ENCODE results near the gene CUL2. TPM values are rescaled to one million over a fixed set of nuclear protein-coding genes. Genes with fewer than 3 reads are reported as not detected.
"Not testable (repeated sequence)": the region's sequence is repeated elsewhere in the genome, so short reads cannot be mapped to it uniquely, and the experiment has no call there.

The CUL2 gene
- total RNA-seq, 1 experiment from 2014 or later = 68.0 TPM

DNA sequence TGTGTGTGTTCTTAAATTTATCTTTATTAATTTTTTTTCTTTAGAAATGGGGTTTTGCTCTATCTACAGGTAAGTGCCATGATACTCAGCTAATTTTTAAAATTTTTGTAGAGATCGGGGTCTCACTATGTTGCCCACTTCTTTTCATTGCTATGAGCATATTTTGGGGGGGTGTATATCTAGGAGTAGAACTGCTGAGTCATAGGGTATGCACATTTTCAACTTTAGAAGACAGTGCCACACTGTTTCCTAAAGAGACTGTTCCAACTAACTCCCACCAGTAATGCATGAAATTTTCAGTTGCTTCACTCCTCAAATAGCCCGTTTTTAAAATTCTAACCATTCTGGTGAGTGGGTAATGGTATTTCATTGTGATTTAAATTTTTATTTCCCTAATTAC, 108.3 kb downstream of the CUL2 start:
- no peak overlapping the region for H3K4me3 ChIP-seq (ENCODE audit: low read depth, low read length)
- CTCF ChIA-PET = interaction anchor here (1.3 kb wide), 1 partner anchor 14 kb away, joined by 3 read pairs; no protein-coding TSS in a partner anchor
- intact Hi-C loops (cut with micrococcal nuclease; ENCODE audit: unreplicated experiment) = no loop called here
- Mint-ChIP-seq H3K4me1 (ENCODE audit: low read depth, unreplicated experiment) (peaks cover 14% of the 10 kb centered on the region), H3K9me3 (ENCODE audit: unreplicated experiment) (peaks cover 13% of the 10 kb centered on the region), H3K36me3 (ENCODE audit: insufficient read depth, unreplicated experiment) (no peaks in the 10 kb centered on the region), H3K27me3 (ENCODE audit: insufficient read depth, unreplicated experiment) (no peaks in the 10 kb centered on the region), H3K27ac (ENCODE audit: unreplicated experiment) (no peak overlapping the region), H3K4me3 (ENCODE audit: unreplicated experiment) (no peak overlapping the region)
- H3K27me3 ChIP-seq (replicated peaks; ENCODE audit: control insufficient read depth, insufficient read depth, low read length) = no peaks in the 10 kb centered on the region
- BruUV-seq (replicated peaks) = no TSS peak
- DNase-seq = no peak
- H3K36me3 ChIP-seq (ENCODE audit: control insufficient read depth, insufficient read depth, low read length) = no peaks in the 10 kb centered on the region
- POLR2A ChIA-PET = no interaction called here
- no peak for TF ChIP-seq CTCF (IDR thresholded peaks at IDR 0.05; ENCODE audit: insufficient read depth in 1 of 2, low read depth in 1 of 2, low read length in 1 of 2, severe bottlenecking in 1 of 2, unreplicated experiment in 1 of 2)
- peaks cover 14% of the 10 kb centered on the region for H3K9me3 ChIP-seq
- H3K4me1 ChIP-seq = no peaks in the 10 kb centered on the region; the same call in 1 of the 2 replicates

- Histone ChIP-seq H3K36me3 (ENCODE audit: control insufficient read depth, insufficient read depth, low read length) (no peaks in the 10 kb centered on the region), H3K4me1 (no peaks in the 10 kb centered on the region; the same call in 1 of the 2 replicates), H3K4me3 (ENCODE audit: low read depth, low read length) (no peak overlapping the region), H3K27me3 (replicated peaks; ENCODE audit: control insufficient read depth, insufficient read depth, low read length) (no peaks in the 10 kb centered on the region), H3K9me3 (peaks cover 17% of the 10 kb centered on the region)
- Mint-ChIP-seq H3K27ac (ENCODE audit: unreplicated experiment) (no peak overlapping the region), H3K27me3 (ENCODE audit: insufficient read depth, unreplicated experiment) (no peaks in the 10 kb centered on the region), H3K36me3 (ENCODE audit: insufficient read depth, unreplicated experiment) (no peaks in the 10 kb centered on the region), H3K4me1 (ENCODE audit: low read depth, unreplicated experiment) (peaks cover 14% of the 10 kb centered on the region), H3K9me3 (ENCODE audit: unreplicated experiment) (peaks cover 14% of the 10 kb centered on the region), H3K4me3 (ENCODE audit: unreplicated experiment) (no peak overlapping the region)
- no peak for TF ChIP-seq CTCF (IDR thresholded peaks at IDR 0.05; ENCODE audit: insufficient read depth in 1 of 2, low read depth in 1 of 2, low read length in 1 of 2, severe bottlenecking in 1 of 2, unreplicated experiment in 1 of 2)
- ChIA-PET POLR2A (no interaction called here), CTCF (interaction anchor here (0.6 to 0.8 kb wide), 2 partner anchors 14 to 164 kb away, joined by 3 read pairs; no protein-coding TSS in a partner anchor)
- no peak for DNase-seq
- intact Hi-C loops (cut with micrococcal nuclease; ENCODE audit: unreplicated experiment) = no loop called here
- no TSS peak for BruUV-seq (replicated peaks)
Measured at GRCh38 chr10:34979938-34980337, 110.2 kb downstream of the CUL2 start.

DNA sequence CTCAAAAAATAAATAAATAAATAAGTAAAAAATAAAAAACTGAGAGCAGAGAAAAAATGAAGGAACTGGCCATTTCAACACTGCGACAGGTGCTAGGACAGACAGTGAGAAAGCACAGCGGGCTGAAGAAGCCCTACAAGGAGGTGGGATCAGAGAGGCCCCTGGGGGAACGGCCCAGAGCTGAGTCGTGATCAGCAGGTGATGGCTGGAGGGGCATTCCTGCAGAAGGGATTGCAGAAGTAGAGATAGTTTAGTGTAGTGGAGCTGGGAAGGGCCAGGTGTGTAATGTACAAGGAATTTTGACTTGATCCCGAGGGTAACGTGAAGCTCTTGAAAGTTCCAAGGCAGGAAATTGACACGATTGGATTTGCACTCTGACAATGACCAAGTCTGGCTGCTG, 112.1 kb downstream of the CUL2 start:
- Histone ChIP-seq H3K27me3 (replicated peaks; ENCODE audit: control insufficient read depth, insufficient read depth, low read length) (no peaks in the 10 kb centered on the region), H3K36me3 (ENCODE audit: control insufficient read depth, insufficient read depth, low read length) (no peaks in the 10 kb centered on the region), H3K9me3 (peaks cover 15% of the 10 kb centered on the region), H3K4me3 (ENCODE audit: low read depth, low read length) (no peak overlapping the region), H3K4me1 (no peaks in the 10 kb centered on the region; the same call in 1 of the 2 replicates)
- intact Hi-C loops (cut with micrococcal nuclease; ENCODE audit: unreplicated experiment) = no loop called here
- peak; percentile 40 to 68 for DNase-seq
- H3K9me3 Mint-ChIP-seq (ENCODE audit: unreplicated experiment) = peaks cover 15% of the 10 kb centered on the region
- no peak overlapping the region for H3K4me3 Mint-ChIP-seq (ENCODE audit: unreplicated experiment)
- no peaks in the 10 kb centered on the region for H3K36me3 Mint-ChIP-seq (ENCODE audit: insufficient read depth, unreplicated experiment)
- peaks cover 14% of the 10 kb centered on the region for H3K4me1 Mint-ChIP-seq (ENCODE audit: low read depth, unreplicated experiment)
- ChIA-PET POLR2A (no interaction called here), CTCF (interaction anchor here (1.0 kb wide), 1 partner anchor 16 kb away, joined by 3 read pairs; no protein-coding TSS in a partner anchor)
- no TSS peak for BruUV-seq (replicated peaks)
- peak overlapping the region; percentile 9 for H3K27ac Mint-ChIP-seq (ENCODE audit: unreplicated experiment)
- no peak for TF ChIP-seq CTCF (IDR thresholded peaks at IDR 0.05; ENCODE audit: insufficient read depth in 1 of 2, low read depth in 1 of 2, low read length in 1 of 2, severe bottlenecking in 1 of 2, unreplicated experiment in 1 of 2)
- H3K27me3 Mint-ChIP-seq (ENCODE audit: insufficient read depth, unreplicated experiment) = no peaks in the 10 kb centered on the region

- intact Hi-C loops (cut with micrococcal nuclease; ENCODE audit: unreplicated experiment); H3K4me1 ChIP-seq; CTCF ChIA-PET; H3K36me3 Mint-ChIP-seq (ENCODE audit: insufficient read depth, unreplicated experiment); H3K4me3 ChIP-seq (ENCODE audit: low read depth, low read length); POLR2A ChIA-PET; H3K27me3 Mint-ChIP-seq (ENCODE audit: insufficient read depth, unreplicated experiment); BruUV-seq (replicated peaks); H3K36me3 ChIP-seq (ENCODE audit: control insufficient read depth, insufficient read depth, low read length); H3K27ac Mint-ChIP-seq (ENCODE audit: unreplicated experiment); H3K27me3 ChIP-seq (replicated peaks; ENCODE audit: control insufficient read depth, insufficient read depth, low read length); DNase-seq; H3K4me3 Mint-ChIP-seq (ENCODE audit: unreplicated experiment): not testable (repeated sequence)
- Mint-ChIP-seq H3K4me1 (ENCODE audit: low read depth, unreplicated experiment) (peaks cover 13% of the 10 kb centered on the region), H3K9me3 (ENCODE audit: unreplicated experiment) (peaks cover 15% of the 10 kb centered on the region)
- H3K9me3 ChIP-seq = peaks cover 15% of the 10 kb centered on the region
Measured at GRCh38 chr10:34976380-34976910, 113.7 kb downstream of the CUL2 start.

GRCh38 chr10:34974364-34975065, 115.6 kb downstream of the CUL2 start:
- intact Hi-C loops (cut with micrococcal nuclease; ENCODE audit: unreplicated experiment); H3K27ac Mint-ChIP-seq (ENCODE audit: unreplicated experiment): not testable (repeated sequence)

More at GRCh38 chr10:34974364-34975065, 115.6 kb downstream of the CUL2 start:
- H3K27me3 ChIP-seq (replicated peaks; ENCODE audit: control insufficient read depth, insufficient read depth, low read length); H3K4me1 ChIP-seq; H3K4me3 Mint-ChIP-seq (ENCODE audit: unreplicated experiment); H3K36me3 Mint-ChIP-seq (ENCODE audit: insufficient read depth, unreplicated experiment); H3K4me3 ChIP-seq (ENCODE audit: low read depth, low read length); BruUV-seq (replicated peaks); DNase-seq; H3K4me1 Mint-ChIP-seq (ENCODE audit: low read depth, unreplicated experiment); H3K27me3 Mint-ChIP-seq (ENCODE audit: insufficient read depth, unreplicated experiment); POLR2A ChIA-PET; H3K36me3 ChIP-seq (ENCODE audit: control insufficient read depth, insufficient read depth, low read length): not testable (repeated sequence)
- CTCF ChIA-PET = interaction anchor here (0.5 kb wide), 1 partner anchor 12 kb away, joined by 3 read pairs; no protein-coding TSS in a partner anchor
- H3K9me3 ChIP-seq = peaks cover 15% of the 10 kb centered on the region
- peaks cover 15% of the 10 kb centered on the region for H3K9me3 Mint-ChIP-seq (ENCODE audit: unreplicated experiment)

Measured in Caco-2 (cell line).